Smooth muscle cell of the pulmonary artery (primary cell): ENCODE measurements around the gene EGFLAM. TPM values are rescaled to one million over a fixed set of nuclear protein-coding genes. Genes with fewer than 3 reads are reported as not detected.

ENCODE experiments used
- total RNA-seq: library from RNA; depleted of rRNA; stranded (reverse); fragments of >200 nt; gene quantifications from 2 replicates; pipeline ENCODE4 v1.2.3, GENCODE V29; 2014

EGFLAM gene
- 2.9 and 13.8 TPM in 2 replicates for total RNA-seq

GRCh38 chr5:38258319-38259061, at the start of gene EGFLAM:
TSS of gene EGFLAM (plus strand) at chr5:38258559. CDS start at chr5:38258755, 196 bp downstream.

